ENCODE measurements around the gene SEC22B.
"Not testable (repeated sequence)": the region's sequence is repeated elsewhere in the genome, so short reads cannot be mapped to it uniquely, and the experiment has no call there.

SEC22B gene

GRCh38 chr1:120176092-120176855, at the start of gene SEC22B:
TSS of gene SEC22B (minus strand) at chr1:120176520. CDS start at chr1:120176381, 139 bp downstream.
- peak within 1 kb of the TSS; percentile 89 for H3K4me3 ChIP-seq (ENCODE audit: low read depth, low read length)
- in situ Hi-C loops (cut with HindIII; ENCODE audit: low sequenced_read_pairs), result no loop called here
- no peak for TF ChIP-seq CTCF (IDR thresholded peaks at IDR 0.05; ENCODE audit: low read depth, low read length, missing control alignments)

GRCh38 chr1:120217933-120218332, 41.6 kb upstream of the SEC22B start:
- in situ Hi-C loops (cut with HindIII; ENCODE audit: low sequenced_read_pairs); DNase-seq (ENCODE audit: low read depth); H3K4me3 ChIP-seq (ENCODE audit: low read depth, low read length): not testable (repeated sequence)

More at GRCh38 chr1:120176092-120176855, at the start of gene SEC22B:
- DNase-seq (ENCODE audit: low read depth), result peak; percentile 95

GRCh38 chr1:120217175-120217929, 41.0 kb upstream of the SEC22B start:
- H3K4me3 ChIP-seq (ENCODE audit: low read depth, low read length); DNase-seq (ENCODE audit: low read depth); in situ Hi-C loops (cut with HindIII; ENCODE audit: low sequenced_read_pairs): not testable (repeated sequence)

DNA sequence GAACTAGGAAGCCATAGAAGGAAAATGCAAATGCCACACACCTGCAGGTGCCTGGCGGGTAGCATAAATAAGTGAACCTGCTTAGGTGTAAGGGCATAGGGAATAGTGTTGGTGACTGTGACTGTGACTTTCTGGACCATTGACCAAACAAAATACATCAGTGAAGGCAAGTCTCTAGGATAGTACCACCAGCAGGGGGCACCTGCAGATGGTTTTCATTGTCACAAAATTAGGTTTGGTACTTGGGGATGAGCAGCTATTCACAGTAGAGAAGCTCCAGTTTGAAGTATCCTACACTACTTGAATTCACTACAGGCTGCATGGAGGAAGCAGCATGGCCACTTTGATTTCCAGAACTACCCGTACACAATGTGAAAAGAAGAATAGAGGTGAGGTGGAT, 37.3 kb upstream of the SEC22B start:
- H3K4me3 ChIP-seq (ENCODE audit: low read depth, low read length); DNase-seq (ENCODE audit: low read depth); in situ Hi-C loops (cut with HindIII; ENCODE audit: low sequenced_read_pairs): not testable (repeated sequence)

- DNase-seq (ENCODE audit: low read depth); in situ Hi-C loops (cut with HindIII; ENCODE audit: low sequenced_read_pairs); H3K4me3 ChIP-seq (ENCODE audit: low read depth, low read length): not testable (repeated sequence)
Measured at GRCh38 chr1:120210754-120211153, 34.4 kb upstream of the SEC22B start.

- peak overlapping the region; percentile 33 for H3K4me3 ChIP-seq (ENCODE audit: low read depth, low read length)
- DNase-seq (ENCODE audit: low read depth); in situ Hi-C loops (cut with HindIII; ENCODE audit: low sequenced_read_pairs): not testable (repeated sequence)
Measured at GRCh38 chr1:120196863-120197775, 20.8 kb upstream of the SEC22B start.

GRCh38 chr1:120188626-120189025, 12.3 kb upstream of the SEC22B start:
- DNase-seq (ENCODE audit: low read depth); H3K4me3 ChIP-seq (ENCODE audit: low read depth, low read length); in situ Hi-C loops (cut with HindIII; ENCODE audit: low sequenced_read_pairs): not testable (repeated sequence)

DNA sequence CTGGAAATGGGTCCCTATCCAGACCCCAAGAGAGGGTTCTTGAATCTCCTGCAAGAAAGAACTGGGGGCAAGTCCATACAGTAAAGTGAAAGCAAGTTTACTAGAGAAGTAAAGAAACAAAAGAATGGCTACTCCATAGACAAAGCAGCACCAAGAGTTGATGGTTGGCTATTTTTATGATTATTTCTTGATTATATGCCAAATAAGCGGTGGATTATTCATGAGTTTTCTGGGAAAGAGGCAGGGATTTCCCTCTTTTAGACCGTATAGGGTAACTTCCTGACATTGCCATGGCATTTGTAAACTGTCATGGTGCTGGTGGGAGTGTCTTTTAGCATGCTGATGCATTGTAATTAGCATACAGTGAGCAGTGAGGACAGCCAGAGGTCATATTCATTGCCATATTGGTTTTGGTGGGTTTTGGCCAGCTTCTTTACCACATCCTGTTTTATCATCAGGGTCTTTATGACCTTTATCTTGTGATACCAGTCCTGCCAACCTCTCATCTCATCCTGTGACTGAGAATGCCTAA, 5.9 kb upstream of the SEC22B start:
- in situ Hi-C loops (cut with HindIII; ENCODE audit: low sequenced_read_pairs); DNase-seq (ENCODE audit: low read depth); H3K4me3 ChIP-seq (ENCODE audit: low read depth, low read length): not testable (repeated sequence)

DNA sequence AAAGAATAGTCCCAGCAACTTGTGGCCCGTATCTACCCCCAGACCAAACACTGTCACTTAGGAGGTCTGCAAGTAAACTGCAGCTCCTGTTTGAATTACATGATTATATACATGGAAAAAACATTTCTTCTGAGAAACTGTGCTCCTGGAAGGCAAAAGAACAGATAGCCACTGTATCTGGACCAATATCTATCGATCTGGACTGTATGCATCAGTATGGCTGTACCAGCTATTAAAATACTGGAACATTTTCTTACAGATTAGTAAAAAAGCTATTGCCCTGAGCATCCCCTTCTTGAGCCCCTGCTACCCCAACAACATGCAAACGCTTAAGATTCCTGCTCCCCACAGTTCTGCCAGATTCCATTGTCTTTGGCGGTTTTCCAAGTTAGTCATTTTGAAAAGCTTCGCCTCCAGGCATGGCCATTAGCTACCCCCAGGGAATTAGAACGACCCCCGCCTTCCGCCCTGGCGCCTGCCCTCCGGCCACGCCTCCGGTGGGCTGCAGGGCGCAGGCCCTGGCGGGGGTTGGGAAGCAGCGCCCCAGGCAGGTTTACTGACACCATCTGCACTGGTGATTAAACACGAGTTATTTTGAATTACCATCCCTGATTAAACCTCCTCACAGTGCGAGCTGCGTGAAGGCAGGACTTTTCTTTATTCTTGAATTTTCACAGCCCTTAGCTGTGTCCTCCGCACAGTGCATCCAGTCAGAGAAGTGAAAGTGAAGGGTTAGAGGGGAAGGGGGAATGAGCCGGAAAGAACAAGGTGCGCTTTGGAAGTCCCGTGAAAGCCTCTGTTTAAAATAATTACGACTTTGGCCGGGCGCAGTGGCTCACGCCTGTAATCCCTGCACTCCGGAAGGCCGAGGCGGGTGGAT, 3.7 kb upstream of the SEC22B start:
- H3K4me3 ChIP-seq (ENCODE audit: low read depth, low read length); in situ Hi-C loops (cut with HindIII; ENCODE audit: low sequenced_read_pairs): not testable (repeated sequence)
- DNase-seq (ENCODE audit: low read depth), result peak; percentile 81
